ES-I3 (cell line): Measurements from ENCODE around the gene GRK2.
"Not testable (repeated sequence)": the region's sequence is repeated elsewhere in the genome, so short reads cannot be mapped to it uniquely, and the experiment has no call there.

Source experiments
- H3K36me3 ChIP-seq: 2 replicates; pipeline ENCODE4 v1.6.1; 2013; ENCODE audit warnings: mild to moderate bottlenecking, low read length, control low read depth, moderate library complexity; ENCODE audit not compliant: insufficient read depth
- H3K4me1 ChIP-seq: 2 replicates; pipeline ENCODE4 v1.6.1; 2013; ENCODE audit warnings: mild to moderate bottlenecking, control low read depth, low read length; ENCODE audit not compliant: insufficient read depth
- H3K9ac ChIP-seq: 2 replicates; pipeline ENCODE4 v1.6.1; 2013; ENCODE audit warnings: low read depth, mild to moderate bottlenecking, low read length, moderate library complexity
- H3K9me3 ChIP-seq: 2 replicates; pipeline ENCODE4 v1.6.1; 2013; ENCODE audit warnings: mild to moderate bottlenecking, low read length, moderate library complexity; ENCODE audit not compliant: control insufficient read depth, insufficient read depth

Gene GRK2

DNA sequence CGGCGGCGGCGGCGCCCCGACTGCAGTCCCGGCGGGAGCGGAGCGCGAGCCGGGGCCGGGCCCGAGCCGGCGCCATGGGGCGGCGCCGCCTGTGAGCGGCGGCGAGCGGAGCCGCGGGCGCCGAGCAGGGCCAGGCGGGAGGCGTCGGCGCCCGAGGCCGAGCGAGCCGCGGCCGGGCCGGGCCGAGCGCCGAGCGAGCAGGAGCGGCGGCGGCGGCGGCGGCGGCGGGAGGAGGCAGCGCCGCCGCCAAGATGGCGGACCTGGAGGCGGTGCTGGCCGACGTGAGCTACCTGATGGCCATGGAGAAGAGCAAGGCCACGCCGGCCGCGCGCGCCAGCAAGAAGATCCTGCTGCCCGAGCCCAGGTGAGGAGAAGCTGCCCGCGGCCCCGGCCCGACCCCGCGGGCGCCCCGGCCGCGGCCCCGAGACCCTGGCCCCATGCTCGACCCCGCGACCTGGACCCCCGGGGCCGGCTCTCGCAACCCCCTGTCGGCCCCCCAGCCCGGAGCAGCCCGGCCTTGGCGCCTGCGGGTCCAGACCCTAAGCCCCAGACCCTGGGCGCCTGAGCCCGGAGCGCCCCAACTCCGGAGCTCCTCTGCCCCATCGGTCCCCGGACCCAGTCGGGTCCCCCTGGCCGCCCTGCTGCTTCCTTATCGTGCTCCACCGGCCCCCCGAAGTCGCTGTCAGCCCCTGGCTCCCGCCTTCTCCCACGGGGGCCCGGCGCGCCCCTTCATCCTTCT lies at the start of gene GRK2:
Gene GRK2 (plus strand): TSS at position 25 of the 739 bp plus-strand sequence. CDS start 227 bp downstream, at position 252.
- Histone ChIP-seq H3K36me3 (no peaks in the 10 kb centered on the region), H3K4me1 (peaks cover 17% of the 10 kb centered on the region), H3K9ac (peak within 1 kb of the TSS; percentile 52), H3K9me3 (no peaks in the 10 kb centered on the region)

DNA sequence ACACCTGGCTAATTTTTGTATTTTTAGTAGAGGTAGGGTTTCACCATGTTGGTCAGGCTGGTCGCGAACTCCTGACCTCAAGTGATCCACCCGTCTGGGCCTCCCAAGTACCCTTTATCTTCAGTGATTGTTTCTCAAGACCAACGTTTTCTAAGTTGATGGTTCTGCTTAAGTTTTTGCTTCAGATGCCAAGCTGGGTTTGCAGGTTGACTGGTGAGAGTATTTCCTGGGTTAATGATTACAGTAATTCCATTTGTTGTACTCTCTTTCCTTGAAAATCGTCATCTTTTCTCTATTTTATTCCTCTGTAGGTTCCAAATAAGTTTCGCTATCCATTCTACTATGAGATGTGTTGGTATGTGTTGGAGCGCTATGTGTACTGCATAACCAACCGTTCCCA lies 38.5 kb upstream of the GRK2 start:
- H3K36me3 ChIP-seq = peaks cover 4% of the 10 kb centered on the region; the same call in 1 of the 2 replicates
- H3K9ac ChIP-seq = no peak overlapping the region
- H3K9me3 ChIP-seq = no peaks in the 10 kb centered on the region
- no peaks in the 10 kb centered on the region for H3K4me1 ChIP-seq

DNA sequence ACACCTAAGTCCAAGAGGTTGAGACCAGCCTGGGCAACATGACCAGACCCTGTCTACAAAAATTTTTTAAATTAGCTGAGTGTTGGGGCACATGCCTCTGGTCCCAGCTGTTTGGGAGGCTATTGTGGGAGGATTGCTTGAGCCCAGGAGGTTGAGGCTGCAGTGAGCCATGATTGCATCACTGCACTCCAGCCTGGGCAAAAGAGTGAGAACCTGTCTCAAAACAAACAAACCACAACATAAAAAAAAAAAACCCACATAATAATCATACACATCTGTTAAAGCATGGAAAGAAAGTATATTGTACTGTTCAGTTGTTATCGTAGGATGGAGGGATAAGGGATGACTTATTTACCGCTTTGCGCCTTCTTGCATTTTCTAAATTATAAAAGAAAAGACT lies 35.9 kb upstream of the GRK2 start:
- Histone ChIP-seq H3K36me3 (peaks cover 4% of the 10 kb centered on the region; the same call in 1 of the 2 replicates), H3K4me1 (no peaks in the 10 kb centered on the region), H3K9me3 (no peaks in the 10 kb centered on the region), H3K9ac (no peak overlapping the region)

DNA sequence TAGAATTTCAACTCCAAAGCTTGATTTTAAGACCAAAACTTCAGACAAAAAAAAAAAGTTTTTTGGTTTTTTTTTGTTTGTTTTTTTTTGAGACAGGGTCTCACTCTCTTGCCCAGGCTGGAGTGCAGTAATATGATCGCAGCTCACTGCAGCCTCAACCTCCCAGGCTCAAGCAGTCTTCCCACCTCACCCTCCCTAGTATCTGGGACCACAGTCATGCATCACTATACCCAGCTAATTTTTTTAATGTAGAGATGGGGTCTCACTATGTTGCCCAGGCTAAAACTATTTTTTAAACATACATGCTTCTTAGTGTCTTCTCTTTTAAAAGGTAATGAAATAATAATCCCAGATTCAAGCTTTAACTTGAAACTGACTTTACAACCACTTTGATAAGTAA lies 35.4 kb upstream of the GRK2 start:
- peaks cover 4% of the 10 kb centered on the region; the same call in 1 of the 2 replicates for H3K36me3 ChIP-seq
- no peaks in the 10 kb centered on the region for H3K9me3 ChIP-seq
- H3K9ac ChIP-seq = no peak overlapping the region
- no peaks in the 10 kb centered on the region for H3K4me1 ChIP-seq

DNA sequence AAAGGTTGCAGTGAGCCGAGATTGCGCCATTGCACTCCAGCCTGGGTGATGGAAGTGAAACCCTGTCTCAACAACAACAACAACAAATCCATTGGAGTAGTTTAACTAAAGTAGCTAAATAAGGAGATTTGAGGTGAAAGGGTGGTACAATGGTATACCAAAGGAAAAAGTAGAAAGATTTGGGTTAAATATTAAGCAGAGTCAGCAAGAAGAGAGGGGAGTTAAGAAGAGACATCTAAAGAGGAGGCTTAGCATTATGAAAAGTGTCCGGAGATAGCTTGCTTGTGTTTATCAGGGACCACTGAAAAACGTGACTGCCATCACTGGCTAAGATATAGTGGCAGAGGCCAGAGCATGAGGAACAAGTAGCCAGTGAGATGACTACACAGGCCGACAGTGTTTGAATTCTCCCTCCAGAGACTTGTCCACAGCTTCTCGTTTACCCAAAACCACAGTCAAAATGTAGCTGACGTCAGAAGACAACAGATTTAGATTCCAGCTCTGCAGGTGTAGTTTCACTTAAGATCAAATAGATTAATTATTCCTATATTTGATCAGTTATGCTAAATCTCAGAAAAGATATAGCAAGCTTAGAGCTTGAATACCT lies 32.6 kb upstream of the GRK2 start:
- H3K9ac ChIP-seq = no peak overlapping the region
- H3K36me3 ChIP-seq = peaks cover 4% of the 10 kb centered on the region; the same call in 1 of the 2 replicates
- H3K9me3 ChIP-seq = no peaks in the 10 kb centered on the region
- peaks cover 5% of the 10 kb centered on the region for H3K4me1 ChIP-seq

DNA sequence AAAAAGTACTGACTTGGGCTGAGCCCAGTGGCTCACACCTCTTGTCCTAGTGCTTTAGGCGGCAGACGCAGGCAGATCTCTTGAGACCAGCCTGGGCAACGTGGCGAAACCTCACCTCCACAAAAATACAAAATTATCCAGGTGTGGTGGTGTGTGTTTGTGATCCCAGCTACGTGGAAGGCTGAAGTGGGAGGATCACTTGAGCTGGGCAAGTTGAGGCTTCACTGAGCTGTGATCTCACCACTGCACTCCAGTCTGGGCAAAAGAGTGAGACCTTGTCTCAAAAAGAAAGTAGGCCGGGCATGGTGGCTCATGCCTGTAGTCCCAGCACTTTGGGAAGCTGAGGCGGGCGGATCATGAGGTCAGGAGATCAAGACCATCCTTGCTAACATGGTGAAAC lies 31.7 kb upstream of the GRK2 start:
- H3K9ac ChIP-seq, H3K9me3 ChIP-seq, H3K36me3 ChIP-seq: not testable (repeated sequence)
- H3K4me1 ChIP-seq = peaks cover 11% of the 10 kb centered on the region

DNA sequence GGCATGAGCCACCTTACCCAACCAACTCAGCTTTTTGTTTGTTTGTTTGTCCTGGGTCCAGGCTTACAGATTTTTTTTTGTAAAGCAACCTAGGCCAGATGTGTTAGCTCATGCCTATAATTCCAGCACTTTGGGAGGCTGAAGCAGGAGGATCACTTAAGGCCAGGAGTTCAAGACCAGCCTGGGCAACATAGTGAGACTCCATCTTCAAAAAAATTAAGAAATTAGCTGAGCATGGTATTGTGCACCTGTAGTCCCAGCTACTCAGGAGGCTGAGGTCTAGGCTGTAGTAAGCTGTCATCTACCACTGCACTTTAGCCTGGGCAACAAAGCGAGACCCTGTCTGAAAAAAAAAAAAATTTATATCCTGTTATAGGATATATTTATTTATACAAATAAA lies 28.7 kb upstream of the GRK2 start:
- peaks cover 20% of the 10 kb centered on the region for H3K4me1 ChIP-seq
- H3K9ac ChIP-seq = no peak overlapping the region
- no peaks in the 10 kb centered on the region for H3K36me3 ChIP-seq
- H3K9me3 ChIP-seq = no peaks in the 10 kb centered on the region

DNA sequence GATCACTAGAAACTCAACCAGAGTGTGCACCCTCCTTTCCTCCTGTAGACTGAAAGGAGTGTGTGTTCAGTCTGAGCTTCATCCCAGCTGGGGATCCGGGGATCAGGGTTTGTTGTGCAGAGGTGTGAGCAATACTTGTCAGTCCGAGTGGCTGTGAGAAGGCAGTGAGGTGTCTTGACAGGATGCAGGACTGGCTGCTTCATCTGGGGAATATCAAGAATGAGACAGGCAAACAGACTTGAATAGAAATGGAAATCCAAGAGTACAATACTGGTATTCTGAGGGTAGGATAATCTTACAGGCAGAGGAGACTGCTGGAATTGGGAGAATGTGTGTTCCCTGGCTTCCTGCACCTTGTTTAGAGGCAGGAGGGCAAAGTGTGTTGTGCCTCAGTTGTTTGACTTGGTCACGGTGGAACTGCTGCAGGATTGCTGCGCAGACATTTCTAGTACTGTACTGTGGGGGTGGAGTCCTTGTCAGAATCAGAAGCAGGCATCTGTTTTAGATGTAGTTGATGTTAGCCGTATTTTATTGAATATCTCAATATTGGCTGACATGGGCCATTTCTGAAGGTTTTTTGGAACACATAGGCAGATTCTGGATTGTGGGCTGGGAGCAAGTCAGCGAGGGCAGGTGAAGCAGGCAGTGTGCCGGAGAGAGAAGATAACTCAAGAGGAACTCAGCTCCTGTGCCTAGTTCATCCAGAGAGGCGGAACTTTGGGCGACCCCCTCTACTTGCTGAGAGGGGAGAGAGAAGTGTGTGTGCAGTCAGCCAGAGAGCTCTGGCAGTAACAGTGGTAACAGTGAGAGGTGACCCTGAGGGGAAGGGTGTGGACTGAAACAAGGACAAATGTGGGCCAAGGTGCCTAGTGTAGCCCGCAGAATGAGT lies 27.1 kb upstream of the GRK2 start:
- Histone ChIP-seq H3K4me1 (peaks cover 20% of the 10 kb centered on the region), H3K9me3 (no peaks in the 10 kb centered on the region), H3K9ac (peak overlapping the region; percentile 39; the same call in 1 of the 2 replicates), H3K36me3 (peaks cover 4% of the 10 kb centered on the region)

DNA sequence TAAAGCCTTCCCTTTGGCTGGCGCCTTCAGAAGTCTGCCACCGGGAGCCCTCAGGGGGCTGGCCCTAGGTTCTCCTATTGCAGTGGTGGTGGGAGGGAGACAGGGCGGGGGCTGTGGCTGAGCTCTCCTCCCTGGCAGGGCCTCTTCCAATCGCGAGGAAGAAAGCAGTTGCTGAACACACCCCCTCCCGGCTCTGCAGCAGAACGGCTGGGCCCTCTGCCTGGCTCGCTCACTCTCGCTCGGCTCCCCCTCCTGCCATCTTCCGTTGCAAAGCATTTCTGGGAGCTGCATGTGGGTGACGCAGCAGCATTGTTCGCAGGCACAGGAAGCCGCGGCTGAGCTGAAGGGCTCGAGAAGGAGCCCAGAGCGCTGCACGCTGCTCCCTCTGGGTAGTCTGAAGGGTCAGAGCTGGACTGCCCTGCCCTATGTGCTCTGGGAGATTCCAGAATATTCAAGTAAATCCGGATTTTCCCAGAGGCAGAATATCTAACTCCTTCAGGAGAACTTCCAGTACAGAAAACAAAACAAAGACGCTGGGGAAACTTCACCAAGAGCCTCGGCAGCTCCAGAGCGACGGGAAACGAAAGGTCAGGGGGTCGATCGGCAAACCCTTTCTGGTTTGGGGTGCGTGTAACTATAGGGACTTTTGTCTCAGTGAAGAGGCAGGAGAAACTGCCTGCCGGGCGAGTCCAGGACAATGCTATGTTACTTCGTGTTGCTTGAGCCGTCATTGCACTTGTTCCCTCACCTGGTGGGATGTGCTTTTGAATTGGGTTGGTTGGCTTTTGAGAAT lies 26.3 kb upstream of the GRK2 start:
- Histone ChIP-seq H3K9ac (peak overlapping the region; percentile 87), H3K36me3 (peaks cover 10% of the 10 kb centered on the region), H3K4me1 (peaks cover 20% of the 10 kb centered on the region), H3K9me3 (no peaks in the 10 kb centered on the region)

DNA sequence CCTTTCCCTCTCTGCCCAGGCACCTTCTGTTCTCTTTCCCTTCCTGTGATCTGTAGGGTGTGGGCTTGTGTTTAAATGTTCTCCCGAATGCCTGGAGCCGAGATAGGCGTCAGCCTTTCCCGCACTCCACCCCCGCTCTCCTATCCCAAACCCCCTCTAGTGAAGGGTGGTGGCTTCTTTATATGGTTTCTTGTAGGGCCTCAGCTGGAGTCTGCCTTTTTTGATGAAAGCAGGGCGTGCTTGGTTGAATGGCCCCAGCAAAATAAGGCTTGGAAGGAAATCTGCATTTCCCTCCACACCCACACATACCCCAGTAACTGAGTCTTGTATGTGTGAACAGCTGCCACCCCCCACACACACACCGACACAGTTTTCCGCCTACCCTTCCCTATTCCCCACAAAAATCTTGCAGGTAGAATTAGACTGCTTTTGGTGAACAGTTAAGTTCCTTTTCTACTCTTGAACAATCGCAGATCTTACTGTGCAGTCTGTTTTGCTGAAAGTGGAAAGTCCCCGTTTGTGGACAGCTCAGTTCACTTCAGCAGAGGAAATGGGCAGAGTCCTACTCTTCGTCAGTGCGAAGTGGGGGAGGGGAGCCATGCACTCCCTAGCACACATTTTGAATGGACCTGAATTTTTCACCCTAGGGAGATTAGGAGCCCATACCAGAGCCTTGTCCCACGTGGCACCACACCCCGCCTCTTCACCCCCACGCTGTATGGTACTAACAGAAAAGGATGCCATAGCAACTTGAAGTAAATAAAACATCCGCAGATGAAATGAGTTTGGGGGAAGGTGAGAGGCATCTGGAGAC lies 25.5 kb upstream of the GRK2 start:
- H3K9ac ChIP-seq = peak overlapping the region; percentile 87
- peaks cover 17% of the 10 kb centered on the region for H3K36me3 ChIP-seq
- H3K4me1 ChIP-seq = peaks cover 20% of the 10 kb centered on the region
- no peaks in the 10 kb centered on the region for H3K9me3 ChIP-seq

DNA sequence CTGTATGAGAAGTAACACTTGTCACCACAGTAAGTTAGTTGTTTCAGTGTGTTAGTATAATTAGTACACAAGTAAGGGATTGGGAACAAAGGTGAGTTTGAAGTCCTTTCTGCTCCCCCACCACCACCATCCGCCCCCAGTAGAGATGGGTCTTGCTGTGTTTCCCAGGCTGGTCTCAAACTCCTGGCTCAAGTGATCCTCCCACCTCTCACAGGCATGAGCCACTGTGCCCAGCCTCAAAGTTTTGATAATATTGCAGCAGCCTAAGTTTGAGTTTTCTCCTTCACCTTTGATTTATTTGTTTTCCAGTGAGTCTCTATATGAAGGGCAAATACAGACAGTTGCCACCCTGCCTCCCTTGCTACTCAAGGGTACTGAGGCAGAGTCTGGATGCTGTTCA lies 23.7 kb upstream of the GRK2 start:
- H3K9ac ChIP-seq = no peak overlapping the region
- no peaks in the 10 kb centered on the region for H3K9me3 ChIP-seq
- peaks cover 20% of the 10 kb centered on the region for H3K4me1 ChIP-seq
- H3K36me3 ChIP-seq = peaks cover 25% of the 10 kb centered on the region

DNA sequence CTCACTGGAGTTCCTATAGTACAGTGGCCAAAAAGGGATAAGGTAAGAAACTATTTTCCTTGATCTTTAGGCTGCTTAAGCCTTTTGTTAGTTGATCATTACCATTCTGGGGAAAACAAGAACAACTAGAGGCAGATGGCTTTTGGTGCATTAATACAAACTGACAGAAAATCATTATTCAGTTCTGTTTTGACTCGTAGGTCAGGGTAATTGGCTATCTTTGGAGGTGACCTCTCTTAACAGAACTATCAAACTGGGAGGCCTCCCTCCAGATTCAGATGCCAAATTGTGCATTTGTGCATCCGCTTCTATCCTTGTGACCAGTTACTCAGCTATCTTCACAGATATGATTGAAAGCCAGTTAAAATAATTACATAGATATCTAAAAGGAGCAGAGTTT lies 23.2 kb upstream of the GRK2 start:
- H3K36me3 ChIP-seq = peaks cover 30% of the 10 kb centered on the region
- H3K9me3 ChIP-seq = no peaks in the 10 kb centered on the region
- H3K4me1 ChIP-seq = peaks cover 20% of the 10 kb centered on the region
- no peak overlapping the region for H3K9ac ChIP-seq

DNA sequence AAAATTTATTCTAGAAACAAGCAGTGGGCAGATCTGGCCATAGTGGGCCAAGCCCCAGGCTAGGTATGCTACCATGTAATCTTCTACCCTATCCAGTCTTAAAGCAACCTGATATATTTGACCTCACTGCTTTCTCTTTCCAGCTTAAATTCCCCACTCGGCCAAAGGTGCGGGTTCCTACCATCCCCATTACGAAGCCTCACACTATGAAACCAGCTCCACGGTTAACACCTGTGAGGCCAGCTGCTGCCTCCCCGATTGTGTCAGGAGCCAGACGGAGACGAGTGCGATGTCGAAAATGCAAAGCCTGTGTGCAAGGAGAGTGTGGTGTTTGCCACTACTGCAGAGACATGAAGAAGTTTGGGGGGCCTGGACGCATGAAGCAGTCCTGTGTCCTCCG lies 21.2 kb upstream of the GRK2 start:
- H3K4me1 ChIP-seq = peaks cover 9% of the 10 kb centered on the region
- H3K36me3 ChIP-seq = peaks cover 45% of the 10 kb centered on the region
- H3K9me3 ChIP-seq = no peaks in the 10 kb centered on the region
- H3K9ac ChIP-seq = no peak overlapping the region
